EH (cell line): ENCODE measurements around the gene MRGPRD.
"Not testable (repeated sequence)": the region's sequence is repeated elsewhere in the genome, so short reads cannot be mapped to it uniquely, and the experiment has no call there.

ENCODE experiments used
- DNase-seq: peaks from one replicate; pipeline ENCODE4 v3.0.0-alpha.2; 2015; ENCODE audit warnings: low read depth

Gene MRGPRD

GRCh38 chr11:68993546-68993945, 12.8 kb upstream of the MRGPRD start:
- DNase-seq, result no peak

- no peak for DNase-seq
Observed at GRCh38 chr11:68992743-68993255, 12.0 kb upstream of the MRGPRD start.

GRCh38 chr11:68990995-68991780, 10.4 kb upstream of the MRGPRD start:
- DNase-seq, result no peak

GRCh38 chr11:68989936-68990606, 9.3 kb upstream of the MRGPRD start:
- no peak for DNase-seq

GRCh38 chr11:68988491-68988890, 7.7 kb upstream of the MRGPRD start:
- DNase-seq, result no peak

- DNase-seq, result peak; percentile 46
Observed at GRCh38 chr11:68987211-68987610, 6.4 kb upstream of the MRGPRD start.

- no peak for DNase-seq
Observed at GRCh38 chr11:68983801-68984200, 3.0 kb upstream of the MRGPRD start.

GRCh38 chr11:68982134-68982533, 1.3 kb upstream of the MRGPRD start:
- no peak for DNase-seq

GRCh38 chr11:68979931-68980775, 633 bp downstream of the MRGPRD start:
- no peak for DNase-seq

- DNase-seq, result no peak
Observed at GRCh38 chr11:68978931-68979594, 1.7 kb downstream of the MRGPRD start.

- DNase-seq, result no peak
Observed at GRCh38 chr11:68978626-68978930, 2.2 kb downstream of the MRGPRD start.

- no peak for DNase-seq
Observed at GRCh38 chr11:68977781-68978625, 2.8 kb downstream of the MRGPRD start.

- no peak for DNase-seq
Observed at GRCh38 chr11:68976563-68976962, 4.2 kb downstream of the MRGPRD start.

GRCh38 chr11:68976095-68976494, 4.7 kb downstream of the MRGPRD start:
- DNase-seq, result no peak

- DNase-seq, result peak; percentile 49
Observed at GRCh38 chr11:68974421-68975194, 6.2 kb downstream of the MRGPRD start.

GRCh38 chr11:68973706-68974105, 7.1 kb downstream of the MRGPRD start:
- DNase-seq, result not testable (repeated sequence)

GRCh38 chr11:68973219-68973618, 7.6 kb downstream of the MRGPRD start:
- no peak for DNase-seq

- DNase-seq, result no peak
Observed at GRCh38 chr11:68970921-68971636, 9.7 kb downstream of the MRGPRD start.

- DNase-seq, result no peak
Observed at GRCh38 chr11:68969386-68969785, 11.4 kb downstream of the MRGPRD start.
